CD4-positive, alpha-beta T cell treated with Interleukin-17A for 1 hour (primary cell): ENCODE data around the gene RRP8.

Source experiments
- DNase-seq: peaks from one replicate; pipeline ENCODE4 v3.0.0-alpha.2; 2020

Gene RRP8

DNA sequence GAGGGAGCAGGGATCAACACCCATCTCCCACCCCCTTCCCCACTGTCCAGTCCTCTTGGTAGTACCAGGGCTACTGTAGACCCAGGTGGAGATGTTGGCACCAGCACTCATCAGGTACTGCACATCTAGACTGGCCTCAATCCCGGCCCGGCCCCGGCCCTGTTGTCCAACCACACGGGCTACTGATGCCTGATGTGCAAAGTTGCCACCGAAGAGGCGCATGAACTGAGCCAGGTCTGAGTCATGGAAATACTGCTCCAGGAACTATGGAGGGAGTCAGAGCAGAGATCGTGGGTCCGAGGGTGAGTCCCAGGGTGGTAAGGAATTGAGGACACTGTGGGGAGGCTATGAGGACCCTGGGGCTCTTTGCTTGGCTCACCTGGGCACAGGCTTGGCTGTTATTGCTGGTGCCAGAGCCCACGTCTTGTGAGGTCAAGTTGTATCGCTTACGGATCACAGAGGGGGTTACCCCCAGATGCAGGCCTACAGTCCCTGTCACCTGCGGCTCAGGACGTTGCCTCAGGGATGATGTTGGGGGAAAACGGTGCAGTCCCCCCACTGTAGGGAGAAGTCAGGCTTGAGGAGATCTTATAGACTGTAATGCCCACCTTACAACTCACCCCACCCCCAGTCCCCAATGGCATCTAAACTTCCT lies 13.3 kb upstream of the RRP8 start:
- DNase-seq: no peak

DNA sequence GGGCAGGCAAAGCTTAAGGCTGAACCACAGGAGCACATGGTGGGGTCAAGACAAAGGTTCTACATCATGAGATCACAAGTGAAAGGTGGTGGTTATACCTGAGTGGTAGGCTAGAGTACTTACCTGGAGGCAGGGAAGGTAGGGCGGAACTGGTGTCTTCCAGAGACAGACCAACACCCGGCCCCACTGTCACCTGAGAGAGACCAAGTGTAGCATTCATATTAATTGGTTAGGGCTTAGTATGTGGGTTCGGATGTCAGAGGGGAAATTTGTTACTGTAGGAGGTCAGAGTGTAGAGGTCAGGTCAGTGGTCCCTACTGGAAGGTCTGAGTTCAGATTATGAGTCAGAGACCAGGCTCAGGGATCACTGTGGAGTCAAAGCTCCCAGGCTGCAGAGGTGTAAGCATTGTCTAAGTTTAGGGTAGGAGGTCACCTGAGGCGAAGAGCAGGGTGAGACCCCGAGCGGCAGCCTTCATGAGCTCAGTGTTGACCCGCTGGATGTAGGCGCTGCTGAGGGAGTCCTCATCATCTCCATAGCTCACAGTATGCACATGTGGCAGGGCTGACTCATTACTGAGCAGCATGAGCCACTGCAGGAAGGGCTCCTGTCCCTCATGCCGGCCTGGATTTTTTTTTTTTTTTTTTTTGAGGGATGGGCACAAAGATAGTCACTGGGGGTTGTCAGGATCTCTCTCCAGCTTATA lies 12.6 kb upstream of the RRP8 start:
- DNase-seq: no peak

DNA sequence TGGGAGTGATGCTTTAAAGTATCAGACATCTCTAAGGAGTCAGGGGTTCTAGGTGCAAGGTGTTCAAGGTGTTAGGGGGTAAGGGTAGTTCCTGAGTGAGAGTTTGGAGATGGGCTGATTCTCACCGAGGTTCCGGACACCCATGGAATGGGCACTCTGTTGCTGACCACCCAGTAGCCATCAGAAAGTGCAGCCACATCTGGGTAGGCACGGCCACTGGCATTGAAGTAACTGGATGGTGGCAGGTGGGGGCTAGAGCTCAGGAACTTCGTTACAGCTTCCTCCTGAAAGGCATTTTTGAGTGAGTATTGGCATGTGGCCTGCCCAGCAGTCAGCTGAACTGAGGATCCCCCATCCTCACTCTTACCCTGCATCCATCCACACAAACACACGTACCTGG lies 11.6 kb upstream of the RRP8 start:
- DNase-seq: no peak

DNA sequence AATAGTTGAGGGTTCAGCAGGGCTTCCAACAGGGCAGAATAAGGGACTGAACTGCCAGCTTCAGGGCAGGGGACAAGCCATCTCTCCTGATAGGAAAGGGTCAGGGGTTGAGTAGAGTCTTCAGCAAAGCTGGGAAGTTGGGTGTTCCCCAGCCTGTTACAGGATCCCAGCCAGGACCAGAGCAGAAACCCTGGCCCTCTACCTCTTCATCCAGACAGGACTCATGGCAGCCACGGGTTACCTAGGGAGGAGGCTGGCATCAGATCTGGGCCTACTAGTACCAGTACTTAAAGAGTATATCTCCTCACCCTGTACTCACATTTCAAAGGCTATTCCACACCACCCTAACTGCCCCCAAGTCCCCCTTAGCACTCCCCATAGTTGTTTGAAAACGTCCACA lies 11.0 kb upstream of the RRP8 start:
- DNase-seq: no peak

DNA sequence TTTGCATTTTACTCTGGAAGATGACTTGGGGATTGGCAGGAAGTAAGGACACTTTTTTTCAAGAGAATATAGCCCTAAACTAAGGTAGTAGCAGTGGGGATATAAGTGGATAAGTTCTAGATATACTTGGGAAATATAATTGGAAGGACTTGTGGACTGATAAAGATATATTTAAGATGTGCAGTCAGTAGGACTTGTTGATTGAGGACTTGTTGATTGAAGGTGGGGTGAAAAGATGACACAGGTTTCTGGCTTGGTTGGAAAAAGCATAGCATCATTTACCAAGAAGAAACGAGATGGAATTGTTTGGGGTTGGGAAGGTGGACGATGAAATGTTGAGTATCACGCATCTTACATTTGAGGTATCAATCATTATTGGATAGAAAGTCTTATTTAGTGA lies 10.1 kb upstream of the RRP8 start:
- no peak for DNase-seq

DNA sequence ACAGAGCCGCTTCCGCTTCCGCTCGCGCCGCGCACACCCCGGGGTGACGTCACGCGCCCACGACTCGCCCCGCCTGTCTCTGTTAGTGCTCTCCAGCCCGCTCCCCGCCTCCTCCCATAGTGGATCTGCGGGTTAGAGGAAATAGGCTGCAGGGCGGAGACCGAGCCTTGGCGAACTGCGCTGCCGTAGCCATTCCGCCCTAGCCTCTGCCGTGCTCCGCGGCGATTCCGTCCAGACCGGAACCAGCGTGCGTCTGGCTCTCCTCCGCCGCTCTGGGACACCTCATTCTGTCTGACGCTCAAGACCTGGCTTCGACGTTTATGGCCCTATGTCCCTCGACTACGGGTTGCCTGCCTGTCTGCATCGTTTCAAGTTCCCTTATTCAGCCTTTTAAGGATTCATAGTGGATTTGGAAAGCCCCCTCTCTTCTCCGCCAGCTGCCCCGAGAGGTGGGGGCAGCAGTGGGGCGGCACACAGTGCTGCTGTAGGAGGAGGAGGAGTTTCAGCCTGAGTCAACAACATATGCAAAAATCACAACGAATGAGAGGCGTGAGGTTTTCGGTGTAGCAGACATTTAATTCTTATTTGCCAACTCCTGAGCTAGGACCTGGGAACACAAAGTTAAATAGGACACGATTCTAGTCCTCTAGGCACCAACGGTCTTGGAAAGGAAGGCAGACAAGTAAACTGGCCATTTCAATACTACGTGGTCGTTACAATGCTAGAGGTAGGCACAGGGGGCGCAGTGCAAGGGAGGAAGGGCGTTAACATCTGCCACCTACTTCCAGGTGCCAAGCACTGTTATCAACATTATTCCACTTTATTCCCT lies 9.0 kb upstream of the RRP8 start, which contains the start of gene TAF10:
Gene TAF10, minus strand, starts transcription at position 4 of the 829 bp plus-strand sequence. CDS start 27 bp downstream, outside the sequence.
- peak; percentile 96 for DNase-seq

DNA sequence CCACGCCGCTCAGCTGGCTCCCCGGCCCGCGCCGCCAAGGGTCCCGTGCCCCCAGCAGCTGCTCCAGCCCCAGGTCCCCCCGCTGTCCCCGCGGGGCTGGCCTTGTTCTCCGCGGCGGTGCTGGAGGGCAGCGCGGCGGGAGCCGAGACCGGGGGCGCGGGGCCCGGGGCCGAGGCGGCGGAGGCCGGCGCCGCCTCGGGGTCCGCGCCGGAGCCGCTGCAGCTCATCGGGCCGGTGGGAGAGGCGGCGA lies 8.5 kb upstream of the RRP8 start:
- no peak for DNase-seq

DNA sequence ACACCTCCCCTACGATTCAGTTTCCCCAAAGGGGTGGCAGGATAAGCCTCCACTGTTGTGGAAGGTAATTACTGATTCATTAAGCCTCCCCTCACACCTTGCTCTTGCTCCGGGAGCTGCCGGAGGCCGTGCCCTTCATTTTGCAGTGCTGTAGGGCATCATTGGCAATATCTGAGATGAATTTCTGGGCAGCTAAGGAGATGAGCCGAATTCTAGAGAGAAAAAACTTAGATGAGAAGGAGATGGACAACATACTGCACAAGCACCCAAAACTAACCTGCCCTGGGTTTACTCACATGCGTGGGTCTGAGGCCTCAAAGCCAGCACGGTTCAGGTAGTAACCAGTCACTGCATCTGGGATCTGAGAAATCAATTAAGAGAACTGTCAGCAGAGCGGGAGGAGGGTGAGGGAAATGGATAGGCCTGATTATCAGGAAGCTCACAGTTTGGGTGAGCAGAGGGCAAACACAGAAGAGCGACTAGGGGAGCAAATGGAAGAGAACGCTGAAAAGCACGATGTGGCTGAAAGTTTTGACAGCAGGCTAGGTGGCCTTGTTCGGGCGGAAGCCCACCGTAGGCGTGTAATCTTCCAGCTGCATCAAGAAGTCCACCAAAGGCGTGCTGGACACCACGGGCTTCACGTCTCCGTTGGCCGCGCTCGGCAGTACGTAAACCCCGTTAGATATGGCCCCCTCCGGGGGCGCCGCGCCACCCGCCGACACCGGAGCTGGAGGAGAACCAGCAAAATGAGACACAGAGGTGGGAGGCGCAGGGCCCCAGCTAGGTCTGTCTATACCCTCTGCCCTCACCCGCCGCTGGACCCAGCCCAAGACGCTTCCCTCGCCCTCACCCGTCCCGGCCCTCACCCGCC lies 7.9 kb upstream of the RRP8 start:
- DNase-seq: peak; percentile 41

DNA sequence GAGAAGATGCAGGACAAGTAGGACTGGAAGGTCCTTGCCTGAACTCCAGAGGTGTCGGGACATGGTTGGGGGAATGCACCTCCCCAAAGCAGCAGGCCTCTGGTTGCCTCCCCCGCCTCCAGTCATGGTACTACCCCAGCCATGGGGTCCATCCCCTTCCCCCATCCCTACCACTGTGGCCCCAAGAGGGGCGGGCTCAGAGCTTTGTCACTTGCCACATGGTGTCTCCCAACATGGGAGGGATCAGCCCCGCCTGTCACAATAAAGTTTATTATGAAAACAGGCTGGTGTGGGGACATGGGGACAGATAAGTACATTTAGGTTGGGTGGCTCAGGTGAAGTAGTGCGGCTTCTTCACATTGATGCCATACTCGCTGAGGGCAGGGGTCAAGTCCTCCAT lies 7.2 kb upstream of the RRP8 start:
- DNase-seq: no peak

DNA sequence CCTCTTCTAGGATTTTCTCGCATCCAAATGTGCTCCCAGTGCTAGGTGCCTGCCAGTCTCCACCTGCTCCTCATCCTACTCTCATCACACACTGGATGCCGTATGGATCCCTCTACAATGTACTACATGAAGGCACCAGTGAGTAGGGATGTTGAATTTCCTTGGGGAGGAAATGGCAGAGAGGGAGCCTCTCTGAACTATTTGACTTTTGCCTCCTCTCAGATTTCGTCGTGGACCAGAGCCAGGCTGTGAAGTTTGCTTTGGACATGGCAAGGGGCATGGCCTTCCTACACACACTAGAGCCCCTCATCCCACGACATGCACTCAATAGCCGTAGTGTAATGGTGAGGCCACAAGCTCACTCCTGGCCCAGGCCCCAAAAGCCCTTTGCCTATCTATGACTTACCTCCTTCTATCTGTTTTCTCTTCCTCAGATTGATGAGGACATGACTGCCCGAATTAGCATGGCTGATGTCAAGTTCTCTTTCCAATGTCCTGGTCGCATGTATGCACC lies 6.1 kb upstream of the RRP8 start:
- DNase-seq: no peak

DNA sequence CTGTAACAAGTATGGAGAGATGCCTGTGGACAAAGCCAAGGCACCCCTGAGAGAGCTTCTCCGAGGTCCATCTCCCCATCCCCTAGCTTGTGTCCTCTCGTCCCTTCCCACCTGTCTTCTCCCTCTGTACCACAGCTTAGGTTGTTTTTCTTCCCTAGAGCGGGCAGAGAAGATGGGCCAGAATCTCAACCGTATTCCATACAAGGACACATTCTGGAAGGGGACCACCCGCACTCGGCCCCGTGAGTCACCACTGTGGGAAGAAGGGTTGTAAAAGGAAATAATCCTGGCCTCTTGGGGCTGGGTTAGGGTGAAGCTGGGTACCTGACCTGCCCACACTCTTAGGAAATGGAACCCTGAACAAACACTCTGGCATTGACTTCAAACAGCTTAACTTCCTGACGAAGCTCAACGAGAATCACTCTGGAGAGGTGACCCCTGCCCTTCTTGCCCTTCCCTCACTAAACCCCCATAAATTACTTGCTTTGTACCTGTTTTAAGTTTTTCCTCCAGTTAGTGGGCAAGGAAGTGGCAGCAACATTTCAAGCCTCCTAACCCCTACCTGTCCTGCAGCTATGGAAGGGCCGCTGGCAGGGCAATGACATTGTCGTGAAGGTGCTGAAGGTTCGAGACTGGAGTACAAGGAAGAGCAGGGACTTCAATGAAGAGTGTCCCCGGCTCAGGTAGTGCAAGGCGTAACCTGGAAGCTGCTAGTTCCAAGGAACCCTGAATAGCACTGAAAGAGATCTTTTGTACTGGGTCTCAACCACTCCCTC lies 5.5 kb upstream of the RRP8 start:
- no peak for DNase-seq

DNA sequence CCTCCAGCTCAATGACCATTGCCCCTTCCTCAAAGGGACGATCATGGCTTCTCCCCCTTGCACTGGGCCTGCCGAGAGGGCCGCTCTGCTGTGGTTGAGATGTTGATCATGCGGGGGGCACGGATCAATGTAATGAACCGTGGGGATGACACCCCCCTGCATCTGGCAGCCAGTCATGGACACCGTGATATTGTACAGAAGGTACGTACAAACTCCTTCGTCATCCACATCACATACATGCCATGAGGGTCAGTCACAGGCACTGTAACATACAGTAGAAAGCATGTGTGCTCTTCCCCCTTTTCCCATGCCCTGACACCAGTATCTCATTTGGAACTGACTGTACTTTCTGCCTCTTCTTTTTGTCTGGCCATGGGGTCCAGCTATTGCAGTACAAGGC lies 4.6 kb upstream of the RRP8 start:
- no peak for DNase-seq

DNA sequence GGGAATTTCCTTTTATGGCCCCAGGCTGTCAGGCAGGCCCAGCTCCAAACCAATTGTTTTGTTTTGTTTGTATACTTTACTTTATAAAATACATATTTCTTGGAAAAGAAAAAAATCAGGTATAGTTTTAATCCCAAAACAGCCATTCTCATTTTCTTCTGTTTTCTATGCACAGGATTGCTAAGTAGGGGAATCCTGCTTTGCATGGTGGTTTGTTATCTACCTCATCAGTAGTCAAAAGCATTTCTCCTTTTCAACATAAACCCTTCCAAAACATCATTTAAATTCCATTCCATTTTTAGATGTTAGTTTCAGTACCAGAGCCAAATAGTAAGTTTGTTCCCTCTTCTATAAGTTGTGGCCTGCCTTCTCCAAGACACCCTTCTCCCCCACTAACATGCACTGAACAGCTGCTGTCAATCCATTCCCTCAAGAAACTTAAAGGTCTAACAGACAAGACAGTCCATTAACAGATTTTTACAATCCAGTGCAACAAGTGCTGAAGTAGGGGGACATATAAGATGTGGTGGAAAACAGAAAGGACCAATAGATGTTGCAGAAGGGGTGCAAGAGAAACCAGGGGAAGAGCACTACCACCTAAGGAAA lies 3.9 kb upstream of the RRP8 start:
- DNase-seq: no peak

DNA sequence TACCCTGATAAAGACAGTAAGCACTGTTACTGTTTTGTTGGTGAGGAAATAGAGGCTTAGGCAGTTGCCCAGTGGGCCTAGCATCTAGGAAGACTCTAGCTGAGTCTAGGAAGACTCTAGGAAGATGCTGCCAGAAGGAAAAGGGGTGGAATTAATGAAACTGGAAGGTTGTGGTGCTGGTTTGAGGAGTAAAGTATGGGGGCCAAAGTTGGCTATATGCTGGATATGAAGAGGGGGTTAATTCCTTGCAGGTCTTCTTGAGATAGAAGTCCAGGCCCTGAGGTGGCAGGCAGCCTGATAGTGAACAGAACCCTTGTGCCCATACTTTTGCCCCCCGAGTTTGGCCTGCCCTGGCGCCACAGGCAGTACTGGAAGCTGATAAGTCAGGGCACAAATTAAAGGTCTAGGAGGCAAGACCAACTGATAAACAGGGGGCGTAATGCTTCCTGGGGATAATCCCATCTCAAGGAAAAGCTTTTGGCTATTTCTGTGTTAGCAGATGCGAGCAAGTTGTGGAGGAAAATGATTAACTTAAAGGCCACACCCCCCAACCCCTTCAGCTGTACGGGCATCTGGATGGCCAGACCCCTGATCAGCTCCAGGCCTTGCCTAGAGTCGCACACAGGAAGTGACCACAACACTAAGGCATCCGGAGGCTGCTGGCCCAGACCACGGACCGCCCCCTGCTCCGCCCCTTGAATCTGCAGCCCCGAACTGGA lies 3.2 kb upstream of the RRP8 start:
- peak; percentile 72 for DNase-seq

DNA sequence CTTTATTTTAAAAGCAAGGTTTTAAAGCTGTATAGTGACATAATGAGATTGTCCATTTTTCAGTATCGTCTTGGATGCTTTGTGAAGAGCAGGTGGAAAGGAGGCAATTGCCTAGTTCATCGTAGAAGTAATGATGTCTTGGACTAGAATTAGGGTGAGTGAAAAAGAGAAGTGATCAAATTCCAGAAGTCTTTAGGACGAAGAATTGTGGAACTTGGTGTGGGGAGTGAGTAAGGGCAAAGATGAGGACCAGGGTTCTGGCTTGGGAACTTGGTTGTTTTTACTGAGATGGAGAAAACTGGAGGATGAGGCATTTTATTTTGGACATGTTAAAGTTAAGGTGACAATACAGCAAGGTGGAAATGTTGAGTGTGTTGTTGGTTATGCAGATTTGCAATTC lies 1.4 kb upstream of the RRP8 start:
- no peak for DNase-seq

DNA sequence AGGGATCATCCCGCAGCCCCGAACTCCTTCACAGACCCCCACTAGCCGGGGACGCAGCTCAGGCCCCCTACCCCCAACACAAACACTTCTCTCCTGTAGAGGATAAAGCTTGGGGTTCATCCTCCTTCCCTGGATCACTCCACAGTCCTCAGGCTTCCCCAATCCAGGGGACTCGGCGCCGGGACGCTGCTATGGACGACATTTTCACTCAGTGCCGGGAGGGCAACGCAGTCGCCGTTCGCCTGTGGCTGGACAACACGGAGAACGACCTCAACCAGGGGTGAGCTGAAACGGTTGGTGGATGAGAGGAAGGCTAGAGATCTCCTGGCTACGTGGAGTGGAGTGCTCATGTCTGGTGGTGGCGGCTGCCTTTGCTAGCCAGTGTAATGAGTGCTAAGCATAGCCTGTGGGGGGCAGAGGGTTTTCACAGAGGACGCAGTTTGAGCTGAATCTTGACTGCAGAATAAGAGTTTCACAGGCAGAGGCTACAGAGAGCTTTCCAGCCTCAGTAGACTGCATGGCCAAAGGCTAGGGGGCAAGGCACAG lies 738 bp upstream of the RRP8 start:
- peak; percentile 74 for DNase-seq

DNA sequence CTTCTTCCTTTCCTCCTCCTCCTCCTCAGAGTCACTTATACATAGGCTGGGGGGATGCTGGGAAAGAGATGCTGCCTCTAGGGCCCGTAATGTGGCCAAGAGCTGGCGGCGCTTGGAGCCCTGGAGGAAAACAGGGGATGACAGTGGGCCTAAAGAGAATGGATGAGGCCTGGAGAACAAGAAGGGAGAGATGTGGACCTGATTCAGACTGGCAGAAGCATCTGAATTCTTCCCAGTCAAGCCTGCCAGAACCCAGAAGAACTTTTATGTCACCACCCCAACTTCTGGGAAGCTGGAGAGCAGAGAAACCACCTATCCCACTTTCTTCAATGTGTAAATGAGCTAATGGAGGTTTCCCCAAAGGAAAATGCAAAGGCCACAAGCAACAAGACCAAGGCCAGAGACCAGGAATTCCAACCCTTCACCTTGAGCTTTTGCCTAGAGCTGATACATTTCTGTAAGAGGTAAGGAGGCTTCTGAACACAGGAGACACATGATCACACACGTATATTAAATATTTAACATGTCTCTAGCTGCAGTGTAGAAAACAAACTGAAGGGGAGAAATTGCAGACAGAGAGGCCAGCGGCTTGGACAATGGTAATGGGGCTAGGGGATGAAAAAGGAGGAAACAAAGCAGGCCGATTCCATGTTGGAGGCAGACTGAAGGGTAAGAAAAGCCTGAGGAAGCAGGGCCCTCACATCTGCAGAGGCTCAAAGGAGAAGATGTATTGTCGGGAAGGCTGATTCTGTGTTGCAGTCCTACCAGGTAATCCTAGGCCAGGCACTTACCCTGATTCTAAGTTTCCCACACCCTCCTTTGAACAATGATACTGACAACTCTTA lies 1.1 kb downstream of the RRP8 start:
- DNase-seq: no peak

DNA sequence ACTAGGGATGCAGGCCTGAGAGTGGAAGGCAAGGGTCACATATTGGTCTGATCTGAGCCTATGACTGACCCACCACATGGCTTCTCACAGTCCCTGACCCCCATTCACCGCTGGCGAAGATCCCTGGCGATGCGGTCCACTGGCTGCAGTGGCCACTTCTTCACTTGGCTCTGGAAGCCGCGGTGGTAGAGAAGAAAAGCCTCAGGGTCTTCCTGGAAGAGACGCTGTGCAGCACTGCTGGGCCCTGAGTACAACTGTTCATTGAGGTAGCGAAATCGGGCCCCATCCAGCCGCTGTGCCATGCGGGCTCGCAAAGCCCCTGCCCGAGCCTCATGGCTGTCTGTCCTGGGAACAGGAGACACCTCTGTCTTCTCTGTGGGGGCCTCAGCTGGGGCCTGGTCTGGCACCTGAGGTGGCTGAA lies 2.4 kb downstream of the RRP8 start:
- DNase-seq: no peak

DNA sequence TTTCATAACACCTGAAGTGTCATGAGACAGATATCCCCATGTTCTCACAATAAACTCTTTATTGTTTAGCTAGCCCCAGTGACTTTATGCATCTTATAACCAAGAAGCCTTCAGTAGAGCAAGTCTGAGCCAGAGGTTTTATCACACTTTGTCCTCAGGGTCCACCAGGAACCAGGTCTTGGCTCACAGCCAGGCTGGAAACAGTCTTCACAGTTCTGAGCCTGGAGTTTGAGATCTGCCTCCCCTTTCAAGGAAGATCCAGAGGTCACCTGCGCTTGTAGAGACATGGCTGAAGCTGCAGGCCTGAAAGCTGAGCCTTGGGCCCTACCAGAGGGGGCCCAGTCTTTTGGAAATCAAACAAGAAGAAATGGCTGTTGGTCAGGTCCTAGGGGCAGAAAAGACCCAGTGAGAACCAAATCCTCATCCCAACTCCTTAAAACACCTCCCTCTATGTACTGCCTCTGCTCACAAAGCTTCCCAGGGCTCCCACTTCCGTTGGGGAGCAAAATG lies 3.5 kb downstream of the RRP8 start:
- no peak for DNase-seq

DNA sequence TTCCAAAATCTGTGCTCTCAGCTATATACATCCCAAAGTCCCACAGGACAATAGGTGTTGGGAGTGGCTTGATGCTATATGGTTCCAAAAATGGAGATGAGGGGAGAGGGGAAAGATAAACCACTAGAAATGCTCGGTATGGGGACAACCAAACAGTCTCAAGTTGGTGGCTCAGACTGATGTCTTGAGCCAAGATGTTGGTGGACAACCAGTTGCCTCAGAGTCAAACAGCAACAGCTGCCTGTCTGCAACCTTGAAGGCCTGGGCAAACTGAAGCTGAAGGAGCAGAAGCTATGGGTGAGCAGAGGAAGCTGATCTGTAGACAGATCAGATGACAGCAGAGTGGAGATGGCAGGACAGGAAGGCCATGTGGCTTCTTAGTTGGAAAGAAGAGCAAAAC lies 4.0 kb downstream of the RRP8 start:
- no peak for DNase-seq
